K562 (cell line): ENCODE measurements around the gene FARSA. TPM values are rescaled to one million over a fixed set of nuclear protein-coding genes. Genes with fewer than 3 reads are reported as not detected.
A peak's percentile ranks its signal among the peaks of the same experiment; 100 is the strongest.

Source experiments
- CHD4 ChIP-seq: fragments of 200-600 bp; sonication (generic); IDR thresholded peaks from 3 replicates; pipeline ENCODE4 v1.6.1; 2012; ENCODE audit warnings: low read depth, mild to moderate bottlenecking, mixed read lengths, low read length, inconsistent platforms; ENCODE audit not compliant: insufficient read depth, insufficient replicate concordance, poor library complexity, severe bottlenecking
- FOXK1 ChIP-seq: sonication (generic); formaldehyde crosslinking; IDR thresholded peaks from 2 replicates; pipeline ENCODE4 v1.8.0; 2022; ENCODE audit warnings: missing genetic modification reagents, mild to moderate bottlenecking, borderline replicate concordance
- HDAC8 ChIP-seq: fragments of 450-650 bp; IDR thresholded peaks from 2 replicates; pipeline ENCODE4 v1.6.1; 2016; ENCODE audit warnings: mild to moderate bottlenecking, missing genetic modification characterization, moderate library complexity, missing compliant biosample characterization
- MCM2 ChIP-seq: fragments of 450-650 bp; IDR thresholded peaks from 2 replicates; pipeline ENCODE4 v1.6.1; 2017; ENCODE audit warnings: low read depth, mild to moderate bottlenecking
- PHF20 ChIP-seq: fragments of 450-650 bp; IDR thresholded peaks from 2 replicates; pipeline ENCODE4 v1.6.1; 2018; ENCODE audit not compliant: partially characterized antibody
- PPARD ChIP-seq: fragments of 250-450 bp; sonication (Bioruptor Pico); IDR thresholded peaks from 2 replicates; pipeline ENCODE4 v1.8.0; 2022; ENCODE audit warnings: inconsistent platforms, mild to moderate bottlenecking, moderate library complexity
- ZNF507 ChIP-seq: conservative IDR thresholded peaks from 2 replicates; pipeline ENCODE4 v1.6.1; 2017; ENCODE audit warnings: missing genetic modification characterization, missing compliant biosample characterization
- polyA plus RNA-seq, 8 experiments: library from polyadenylated mRNA; depleted of rRNA in 4 of 8; stranded (reverse) in 5 of 8; unstranded in 3 of 8; fragments of >200 nt; fragmentation: Nextera tagmentation in 2 of 8; fragmentation: Illumina TruSeq in 1 of 8; extraction: Ambion mirVana in 2 of 8; extraction: Trizol in 1 of 8; gene quantifications; 2 replicates each; pipeline versions ENCODE4 v1.2.1 to v1.2.3, GENCODE V29; 2011 to 2014; ENCODE audit warnings: inconsistent platforms in 1 of 8, missing spikeins in 1 of 8
- total RNA-seq, 7 experiments: library from RNA; depleted of rRNA in 6 of 7; stranded (reverse); fragments of >200 nt in 6 of 7; fragmentation: Illumina TruSeq in 2 of 7; extraction: Trizol in 2 of 7; gene quantifications; 2 replicates each; pipeline versions ENCODE4 v1.2.1 to v1.2.3, GENCODE V29; 2011 to 2021; ENCODE audit warnings: low replicate concordance in 1 of 7
- TF ChIP-seq, protein P1 (sequence below): sonication (generic); formaldehyde crosslinking; IDR thresholded peaks from 2 replicates; pipeline ENCODE4 v1.8.0; 2022; ENCODE audit warnings: mild to moderate bottlenecking, missing genetic modification reagents
- TF ChIP-seq, protein P2 (sequence below): fragments of 450-650 bp; formaldehyde crosslinking; IDR thresholded peaks from 2 replicates; pipeline ENCODE4 v1.4.0; 2022; ENCODE audit warnings: missing genetic modification characterization
- TF ChIP-seq, protein P3 (sequence below): fragments of 250-450 bp; sonication (Bioruptor Pico); IDR thresholded peaks from 2 replicates; pipeline ENCODE4 v1.4.0; 2020; ENCODE audit warnings: mild to moderate bottlenecking, moderate library complexity
- TF ChIP-seq, protein P4 (sequence below): fragments of 450-650 bp; IDR thresholded peaks from 2 replicates; pipeline ENCODE4 v1.7.0; 2016; ENCODE audit warnings: borderline replicate concordance
- TF ChIP-seq, protein P5 (sequence below): fragments of 450-650 bp; IDR thresholded peaks from 2 replicates; pipeline ENCODE4 v1.6.1; 2017; ENCODE audit warnings: mild to moderate bottlenecking, moderate library complexity
- TF ChIP-seq, protein P6 (sequence below): fragments of 250-450 bp; sonication (Bioruptor Pico); IDR thresholded peaks from 2 replicates; pipeline ENCODE4 v1.4.0; 2020; ENCODE audit warnings: borderline replicate concordance
- TF ChIP-seq, protein P7 (sequence below): sonication (generic); formaldehyde crosslinking; IDR thresholded peaks from 2 replicates; pipeline ENCODE4 v1.8.0; 2023; ENCODE audit warnings: mild to moderate bottlenecking, missing genetic modification reagents

The FARSA gene
- total and polyA plus RNA-seq, 9 of the 15 experiments (the other 6 are each of a cell fraction or from before 2014, with no cell fraction given) = 25.2 to 237 (median 89.6) TPM

DNA sequence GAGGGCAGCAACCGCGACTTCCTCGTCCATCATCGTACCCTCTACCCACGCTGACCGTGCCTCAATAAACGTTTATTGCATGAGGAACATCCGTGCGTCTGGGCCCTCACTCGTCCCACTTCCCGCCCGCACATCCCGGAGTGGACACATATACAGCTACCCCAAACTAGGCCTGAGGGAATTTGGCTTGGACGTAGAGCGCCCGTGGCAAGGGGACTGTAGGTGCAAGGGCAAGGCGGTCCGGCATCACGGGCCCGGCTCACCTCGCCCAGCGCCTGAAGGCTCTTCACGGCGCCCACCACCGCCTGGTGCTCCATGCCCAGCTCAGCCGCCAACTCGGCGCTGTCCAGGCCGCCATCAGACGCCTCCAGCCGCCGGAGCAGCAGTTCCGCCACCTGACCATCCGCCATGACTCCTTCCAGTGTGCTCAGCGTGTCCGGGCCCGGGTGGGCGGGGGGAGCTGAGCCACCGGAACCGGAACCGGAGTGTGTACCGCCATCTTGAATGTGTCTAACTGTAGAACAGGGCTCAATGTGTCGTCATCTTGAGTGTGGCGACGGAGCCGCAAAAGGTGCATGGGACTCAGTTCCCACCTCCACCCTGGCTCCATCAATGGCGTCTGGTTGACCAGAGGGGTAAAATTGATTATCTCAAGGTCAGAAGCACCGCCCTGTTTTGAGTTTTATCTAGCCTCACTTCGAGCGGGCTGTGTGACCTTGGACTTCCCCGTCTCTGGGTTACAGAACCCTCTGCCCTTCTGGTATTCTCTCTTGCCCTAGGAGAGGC is at the start of gene FARSA (continued):
- TF ChIP-seq, protein P1, sequence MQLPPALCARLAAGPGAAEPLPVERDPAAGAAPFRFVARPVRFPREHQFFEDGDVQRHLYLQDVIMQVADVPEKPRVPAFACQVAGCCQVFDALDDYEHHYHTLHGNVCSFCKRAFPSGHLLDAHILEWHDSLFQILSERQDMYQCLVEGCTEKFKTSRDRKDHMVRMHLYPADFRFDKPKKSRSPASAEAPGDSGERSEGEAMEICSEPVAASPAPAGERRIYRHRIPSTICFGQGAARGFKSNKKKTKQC (CRISPR knock-in tag) = peak; percentile 25; the same call in 1 of the 2 replicates
- TF ChIP-seq, protein P2, sequence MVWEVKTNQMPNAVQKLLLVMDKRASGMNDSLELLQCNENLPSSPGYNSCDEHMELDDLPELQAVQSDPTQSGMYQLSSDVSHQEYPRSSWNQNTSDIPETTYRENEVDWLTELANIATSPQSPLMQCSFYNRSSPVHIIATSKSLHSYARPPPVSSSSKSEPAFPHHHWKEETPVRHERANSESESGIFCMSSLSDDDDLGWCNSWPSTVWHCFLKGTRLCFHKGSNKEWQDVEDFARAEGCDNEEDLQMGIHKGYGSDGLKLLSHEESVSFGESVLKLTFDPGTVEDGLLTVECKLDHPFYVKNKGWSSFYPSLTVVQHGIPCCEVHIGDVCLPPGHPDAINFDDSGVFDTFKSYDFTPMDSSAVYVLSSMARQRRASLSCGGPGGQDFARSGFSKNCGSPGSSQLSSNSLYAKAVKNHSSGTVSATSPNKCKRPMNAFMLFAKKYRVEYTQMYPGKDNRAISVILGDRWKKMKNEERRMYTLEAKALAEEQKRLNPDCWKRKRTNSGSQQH (CRISPR knock-in tag) = no peak
- TF ChIP-seq FOXK1 (CRISPR knock-in tag) (peak; percentile 8; the same call in 1 of the 2 replicates), CHD4 (no peak), ZNF507 (tag) (no peak), PPARD (CRISPR knock-in tag) (no peak), MCM2 (no peak), PHF20 (peak; percentile 64), HDAC8 (tag) (no peak)
- TF ChIP-seq, protein P3, sequence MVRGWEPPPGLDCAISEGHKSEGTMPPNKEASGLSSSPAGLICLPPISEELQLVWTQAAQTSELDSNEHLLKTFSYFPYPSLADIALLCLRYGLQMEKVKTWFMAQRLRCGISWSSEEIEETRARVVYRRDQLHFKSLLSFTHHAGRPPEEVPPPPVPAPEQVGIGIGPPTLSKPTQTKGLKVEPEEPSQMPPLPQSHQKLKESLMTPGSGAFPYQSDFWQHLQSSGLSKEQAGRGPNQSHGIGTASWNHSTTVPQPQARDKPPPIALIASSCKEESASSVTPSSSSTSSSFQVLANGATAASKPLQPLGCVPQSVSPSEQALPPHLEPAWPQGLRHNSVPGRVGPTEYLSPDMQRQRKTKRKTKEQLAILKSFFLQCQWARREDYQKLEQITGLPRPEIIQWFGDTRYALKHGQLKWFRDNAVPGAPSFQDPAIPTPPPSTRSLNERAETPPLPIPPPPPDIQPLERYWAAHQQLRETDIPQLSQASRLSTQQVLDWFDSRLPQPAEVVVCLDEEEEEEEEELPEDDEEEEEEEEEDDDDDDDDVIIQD (CRISPR knock-in tag) = no peak
- TF ChIP-seq, protein P4, sequence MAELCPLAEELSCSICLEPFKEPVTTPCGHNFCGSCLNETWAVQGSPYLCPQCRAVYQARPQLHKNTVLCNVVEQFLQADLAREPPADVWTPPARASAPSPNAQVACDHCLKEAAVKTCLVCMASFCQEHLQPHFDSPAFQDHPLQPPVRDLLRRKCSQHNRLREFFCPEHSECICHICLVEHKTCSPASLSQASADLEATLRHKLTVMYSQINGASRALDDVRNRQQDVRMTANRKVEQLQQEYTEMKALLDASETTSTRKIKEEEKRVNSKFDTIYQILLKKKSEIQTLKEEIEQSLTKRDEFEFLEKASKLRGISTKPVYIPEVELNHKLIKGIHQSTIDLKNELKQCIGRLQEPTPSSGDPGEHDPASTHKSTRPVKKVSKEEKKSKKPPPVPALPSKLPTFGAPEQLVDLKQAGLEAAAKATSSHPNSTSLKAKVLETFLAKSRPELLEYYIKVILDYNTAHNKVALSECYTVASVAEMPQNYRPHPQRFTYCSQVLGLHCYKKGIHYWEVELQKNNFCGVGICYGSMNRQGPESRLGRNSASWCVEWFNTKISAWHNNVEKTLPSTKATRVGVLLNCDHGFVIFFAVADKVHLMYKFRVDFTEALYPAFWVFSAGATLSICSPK = no peak
- TF ChIP-seq, protein P5, sequence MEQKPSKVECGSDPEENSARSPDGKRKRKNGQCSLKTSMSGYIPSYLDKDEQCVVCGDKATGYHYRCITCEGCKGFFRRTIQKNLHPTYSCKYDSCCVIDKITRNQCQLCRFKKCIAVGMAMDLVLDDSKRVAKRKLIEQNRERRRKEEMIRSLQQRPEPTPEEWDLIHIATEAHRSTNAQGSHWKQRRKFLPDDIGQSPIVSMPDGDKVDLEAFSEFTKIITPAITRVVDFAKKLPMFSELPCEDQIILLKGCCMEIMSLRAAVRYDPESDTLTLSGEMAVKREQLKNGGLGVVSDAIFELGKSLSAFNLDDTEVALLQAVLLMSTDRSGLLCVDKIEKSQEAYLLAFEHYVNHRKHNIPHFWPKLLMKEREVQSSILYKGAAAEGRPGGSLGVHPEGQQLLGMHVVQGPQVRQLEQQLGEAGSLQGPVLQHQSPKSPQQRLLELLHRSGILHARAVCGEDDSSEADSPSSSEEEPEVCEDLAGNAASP = no peak
- TF ChIP-seq, protein P6, sequence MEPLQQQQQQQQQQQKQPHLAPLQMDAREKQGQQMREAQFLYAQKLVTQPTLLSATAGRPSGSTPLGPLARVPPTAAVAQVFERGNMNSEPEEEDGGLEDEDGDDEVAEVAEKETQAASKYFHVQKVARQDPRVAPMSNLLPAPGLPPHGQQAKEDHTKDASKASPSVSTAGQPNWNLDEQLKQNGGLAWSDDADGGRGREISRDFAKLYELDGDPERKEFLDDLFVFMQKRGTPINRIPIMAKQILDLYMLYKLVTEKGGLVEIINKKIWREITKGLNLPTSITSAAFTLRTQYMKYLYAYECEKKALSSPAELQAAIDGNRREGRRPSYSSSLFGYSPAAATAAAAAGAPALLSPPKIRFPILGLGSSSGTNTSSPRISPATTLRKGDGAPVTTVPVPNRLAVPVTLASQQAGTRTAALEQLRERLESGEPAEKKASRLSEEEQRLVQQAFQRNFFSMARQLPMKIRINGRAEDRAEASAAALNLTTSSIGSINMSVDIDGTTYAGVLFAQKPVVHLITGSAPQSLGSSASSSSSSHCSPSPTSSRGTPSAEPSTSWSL (CRISPR knock-in tag) = no peak
- TF ChIP-seq, protein P7, sequence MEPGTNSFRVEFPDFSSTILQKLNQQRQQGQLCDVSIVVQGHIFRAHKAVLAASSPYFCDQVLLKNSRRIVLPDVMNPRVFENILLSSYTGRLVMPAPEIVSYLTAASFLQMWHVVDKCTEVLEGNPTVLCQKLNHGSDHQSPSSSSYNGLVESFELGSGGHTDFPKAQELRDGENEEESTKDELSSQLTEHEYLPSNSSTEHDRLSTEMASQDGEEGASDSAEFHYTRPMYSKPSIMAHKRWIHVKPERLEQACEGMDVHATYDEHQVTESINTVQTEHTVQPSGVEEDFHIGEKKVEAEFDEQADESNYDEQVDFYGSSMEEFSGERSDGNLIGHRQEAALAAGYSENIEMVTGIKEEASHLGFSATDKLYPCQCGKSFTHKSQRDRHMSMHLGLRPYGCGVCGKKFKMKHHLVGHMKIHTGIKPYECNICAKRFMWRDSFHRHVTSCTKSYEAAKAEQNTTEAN (CRISPR knock-in tag) = no peak
